Psoas muscle (tissue), 8 donors: ENCODE measurements around the gene PPP6R2. TPM values are rescaled to one million over a fixed set of nuclear protein-coding genes. Genes with fewer than 3 reads are reported as not detected.

ENCODE experiments used
- ATAC-seq, 4 donors: fragments of 200-7000 bp; cut with Tn5 transposase; one replicate each; pipeline ENCODE4 v1.9.1; 2020; ENCODE audit warnings: moderate library complexity in 3 of 4, mild to moderate bottlenecking in 2 of 4
- DNase-seq, 2 donors: peaks; one replicate each; pipeline ENCODE4 v3.0.0-alpha.2; 2020
- H3K27ac ChIP-seq: fragments of 200-600 bp; one replicate; pipeline ENCODE4 v1.8.0; 2022
- H3K27me3 ChIP-seq, 3 donors: fragments of 200-600 bp in 1 of 3; one replicate each; pipeline versions ENCODE4 v1.6.1 to v1.8.0; 2013 to 2022; ENCODE audit warnings: low read length in 2 of 3, mild to moderate bottlenecking in 2 of 3, moderate library complexity in 1 of 3; ENCODE audit not compliant: insufficient read depth in 3 of 3
- H3K36me3 ChIP-seq, 2 donors: fragments of 200-600 bp in 1 of 2; one replicate each; pipeline versions ENCODE4 v1.6.1 to v1.8.0; 2013 to 2022; ENCODE audit warnings: low read depth in 1 of 2, mild to moderate bottlenecking in 1 of 2, moderate library complexity in 1 of 2; ENCODE audit not compliant: insufficient read depth in 1 of 2
- H3K4me1 ChIP-seq: fragments of 200-600 bp; one replicate; pipeline ENCODE4 v1.8.0; 2022
- H3K4me3 ChIP-seq: fragments of 200-600 bp; one replicate; pipeline ENCODE4 v1.8.0; 2022; ENCODE audit warnings: mild to moderate bottlenecking
- H3K9me3 ChIP-seq: fragments of 200-600 bp; one replicate; pipeline ENCODE4 v1.8.0; 2022
- CTCF ChIP-seq: fragments of 200-600 bp; IDR thresholded peaks from one replicate; pipeline ENCODE4 v1.8.0; 2022; ENCODE audit warnings: antibody characterized with exemption
- WGBS, 3 donors: extraction: QIAGEN DNeasy Blood & Tissue Kit; methylation state at CpG; one replicate each; pipeline versions ENCODE4 v1.1.6 to v1.1.7; 2013; 5-methylcytosine and 5-hydroxymethylcytosine counted together
- intact Hi-C, 2 donors: fragments of 100-400 bp; cut with DNase I; formaldehyde crosslinking; loops; one replicate each; pipeline versions ENCODE4 v1.11.0 to v1.14.2; 2022
- polyA plus RNA-seq, 3 donors: library from polyadenylated mRNA; stranded (reverse); fragments of 200-250 nt; gene quantifications; one replicate each; pipeline ENCODE4 v1.2.3, GENCODE V29; 2013
- total RNA-seq, 4 donors: library from RNA; stranded (reverse); fragmentation: NEBNext Ultra II Directional in 2 of 4; extraction: Animal tissue kit (Norgen Biotek cat#: 25700) in 2 of 4; gene quantifications; one replicate each; pipeline versions ENCODE4 v1.2.1 to v1.2.4, GENCODE V29; 2021 to 2023
- donor health status: healthy with polysubstance abuse.
- donor health status: DM: no; HTN: no; CAD: no; lungs with moderate emphysema.
- donor health status: Bipolar disorder and iron deficiency.
- donor health status: healthy.
- donor health status: DM: yes; HTN: yes; CAD: no.
- donor health status: DM: no; HTN: no; CAD: no.
- donor health status: DM: no; HTN: no; CAD: no.
- donor health status: DM: yes; HTN: yes; CAD: no.

PPP6R2 gene
- total and polyA plus RNA-seq, 7 donors = 31.6 to 48.2 (median 41.6) TPM

- no peak for TF ChIP-seq CTCF
- peaks cover 0 to 16% (median 7%) of the 10 kb centered on the region in 3 donors for H3K27me3 ChIP-seq
- intact Hi-C loops = no loop called here
- no peak for DNase-seq
- H3K4me3 ChIP-seq = peak overlapping the region; percentile 88
- H3K9me3 ChIP-seq = no peaks in the 10 kb centered on the region
- ATAC-seq = peak in 2 of 4 donors; percentile 2 to 16
- no peaks in the 10 kb centered on the region for H3K36me3 ChIP-seq
- 92 to 98% (median 95%) methylated on average over 6 of the region's 6 CpGs for WGBS, 3 donors
- H3K27ac ChIP-seq = no peak overlapping the region
- H3K4me1 ChIP-seq = peaks cover 33% of the 10 kb centered on the region
These were observed 132.5 kb downstream of the PPP6R2 start for GRCh38 chr22:50475652-50476002.

GRCh38 chr22:50476868-50477267 is 133.7 kb downstream of the PPP6R2 start:
- no peak overlapping the region for H3K4me3 ChIP-seq
- no peak for ATAC-seq
- peaks cover 24% of the 10 kb centered on the region for H3K4me1 ChIP-seq
- DNase-seq = no peak
- WGBS, 3 donors = 72 to 76% (median 75%) methylated on average over 7 of the region's 7 CpGs
- no peaks in the 10 kb centered on the region for H3K9me3 ChIP-seq
- no peaks in the 10 kb centered on the region for H3K36me3 ChIP-seq
- peaks cover 0 to 28% (median 17%) of the 10 kb centered on the region in 3 donors for H3K27me3 ChIP-seq
- H3K27ac ChIP-seq = no peak overlapping the region
- intact Hi-C loops = no loop called here
- TF ChIP-seq CTCF = no peak

GRCh38 chr22:50477923-50478322 is 134.8 kb downstream of the PPP6R2 start:
- no peak overlapping the region for H3K4me3 ChIP-seq
- ATAC-seq = no peak
- no peaks in the 10 kb centered on the region for H3K9me3 ChIP-seq
- DNase-seq = no peak
- peaks cover 0 to 39% (median 22%) of the 10 kb centered on the region in 3 donors for H3K27me3 ChIP-seq
- peaks cover 14% of the 10 kb centered on the region for H3K4me1 ChIP-seq
- WGBS, 3 donors = 73 to 82% (median 78%) methylated on average over 12 of the region's 12 CpGs
- intact Hi-C loops = no loop called here
- no peak for TF ChIP-seq CTCF
- H3K36me3 ChIP-seq = no peaks in the 10 kb centered on the region
- H3K27ac ChIP-seq = no peak overlapping the region

GRCh38 chr22:50479721-50480120 is 136.6 kb downstream of the PPP6R2 start:
- TF ChIP-seq CTCF = no peak
- H3K27ac ChIP-seq = no peak overlapping the region
- ATAC-seq (no peak), DNase-seq (no peak)
- peaks cover 0 to 54% (median 25%) of the 10 kb centered on the region in 3 donors for H3K27me3 ChIP-seq
- H3K4me1 ChIP-seq = peaks cover 4% of the 10 kb centered on the region
- WGBS, 3 donors = 60 to 74% (median 64%) methylated on average over 11 of the region's 11 CpGs
- intact Hi-C loops = no loop called here
- H3K9me3 ChIP-seq = no peaks in the 10 kb centered on the region
- H3K4me3 ChIP-seq = no peak overlapping the region
- no peaks in the 10 kb centered on the region for H3K36me3 ChIP-seq

GRCh38 chr22:50481045-50481439 is 137.9 kb downstream of the PPP6R2 start:
- 3 to 4% (median 3%) methylated on average over 33 to 45 of the region's 45 CpGs for WGBS, 3 donors
- peak in 2 of 4 donors; percentile 7 to 14 for ATAC-seq

More at GRCh38 chr22:50481045-50481439, 137.9 kb downstream of the PPP6R2 start:
- Histone ChIP-seq H3K4me1 (peaks cover 4% of the 10 kb centered on the region), H3K27me3 (peaks cover 0 to 54% (median 26%) of the 10 kb centered on the region in 3 donors), H3K9me3 (no peaks in the 10 kb centered on the region), H3K4me3 (peak overlapping the region; percentile 56), H3K36me3 (no peaks in the 10 kb centered on the region), H3K27ac (no peak overlapping the region)
- no peak for DNase-seq
- TF ChIP-seq CTCF = no peak
- intact Hi-C loops = no loop called here
